HepG2 (cell line): ENCODE measurements around the gene GP1BA. TPM values are rescaled to one million over a fixed set of nuclear protein-coding genes. Genes with fewer than 3 reads are reported as not detected.

Experiments used
- ATAC-seq: fragments of 200-7000 bp; cut with Tn5 transposase; 3 replicates; pipeline ENCODE4 v1.9.1; 2020; ENCODE audit warnings: mild to moderate bottlenecking, moderate library complexity
- BruUV-seq: library from RNA; stranded (reverse); fragments of 400-500 nt; replicated peaks from 2 replicates; lab custom pipeline; 2021; lab: Mats Ljungman, UMichigan
- CTCF ChIA-PET: fragments of 300-600 bp; formaldehyde crosslinking; extraction: SDS; loops from one replicate; lab custom pipeline; 2021; ENCODE audit warnings: low total read pairs, inconsistent platforms, low intra/inter-chr PET ratio; lab: Yijun Ruan, JAX
- POLR2A ChIA-PET: fragments of 350-600 bp; sonication (Branson Sonifier 250); formaldehyde crosslinking; loops from one replicate; lab custom pipeline; 2020; ENCODE audit warnings: antibody characterized with exemption, inconsistent platforms; lab: Yijun Ruan, JAX
- DNase-seq: peaks from one replicate; pipeline ENCODE4 v3.0.0-alpha.2; 2015; ENCODE audit warnings: low spot score
- FAIRE-seq: peaks from 3 replicates; lab custom pipeline; 2011; peaks lifted over from hg19 to GRCh38; lab: Jason Lieb, UNC
- H2AFZ ChIP-seq: one replicate; pipeline ENCODE4 v1.6.1; 2011; ENCODE audit warnings: low read length, inconsistent platforms
- H3K27ac ChIP-seq: fragments of 300-600 bp; 3 replicates; pipeline ENCODE4 v1.8.0; 2011; ENCODE audit warnings: mixed run types, mild to moderate bottlenecking, mixed read lengths, low read length, inconsistent platforms; ENCODE audit not compliant: insufficient read depth; ENCODE audit errors: extremely low read length
- H3K27me3 ChIP-seq, 2 experiments: fragments of 200-600 bp in 1 of 2; 2 replicates in 1 of 2; 3 replicates in 1 of 2; pipeline versions ENCODE4 v1.6.0 to v1.8.0; 2011; ENCODE audit warnings: low read length in 2 of 2, mild to moderate bottlenecking in 2 of 2, moderate library complexity in 2 of 2, inconsistent platforms in 1 of 2; ENCODE audit not compliant: insufficient read depth in 2 of 2, control insufficient read depth in 1 of 2
- H3K36me3 ChIP-seq, 2 experiments: fragments of 200-600 bp in 1 of 2; replicated peaks in 1 of 2; 2 replicates in 1 of 2; 3 replicates in 1 of 2; pipeline versions ENCODE4 v1.5.1 to v1.8.0; 2011; ENCODE audit warnings: low read length in 2 of 2, inconsistent platforms in 1 of 2; ENCODE audit not compliant: insufficient read depth in 2 of 2, control insufficient read depth in 1 of 2
- H3K4me1 ChIP-seq: 2 replicates; pipeline ENCODE4 v1.5.1; 2012; ENCODE audit warnings: low read length, inconsistent platforms; ENCODE audit not compliant: insufficient read depth
- H3K4me2 ChIP-seq: 2 replicates; pipeline ENCODE4 v1.6.0; 2011; ENCODE audit warnings: low read depth, low read length, inconsistent platforms
- H3K4me3 ChIP-seq, 3 experiments: fragments of 200-600 bp in 1 of 3; sonication (generic), shearing (Covaris generic) in 1 of 3; replicated peaks in 1 of 3; 2 replicates each; pipeline ENCODE4 v1.5.1; 2011 to 2016; ENCODE audit warnings: low read length in 3 of 3, inconsistent platforms in 2 of 3, low read depth in 2 of 3, mild to moderate bottlenecking in 2 of 3, control low read depth in 1 of 3, mixed read lengths in 1 of 3; ENCODE audit not compliant: insufficient read depth in 1 of 3
- H3K79me2 ChIP-seq: one replicate; pipeline ENCODE4 v1.6.1; 2011; ENCODE audit warnings: low read length, inconsistent platforms; ENCODE audit not compliant: insufficient read depth
- H3K9ac ChIP-seq: 2 replicates; pipeline ENCODE4 v1.6.0; 2011; ENCODE audit warnings: mild to moderate bottlenecking, low read depth, low read length, inconsistent platforms; ENCODE audit not compliant: insufficient read depth
- H3K9me3 ChIP-seq: 2 replicates; pipeline ENCODE4 v1.5.1; 2012; ENCODE audit warnings: mild to moderate bottlenecking, low read length
- H4K20me1 ChIP-seq: 2 replicates; pipeline ENCODE4 v1.6.0; 2011; ENCODE audit warnings: inconsistent platforms, mild to moderate bottlenecking, low read length, moderate library complexity; ENCODE audit not compliant: insufficient read depth
- ARNTL ChIP-seq: sonication (generic); formaldehyde crosslinking; IDR thresholded peaks from 2 replicates; pipeline ENCODE4 v1.4.0; 2020; ENCODE audit warnings: mild to moderate bottlenecking, missing genetic modification reagents
- CHCHD3 ChIP-seq: sonication (generic); formaldehyde crosslinking; IDR thresholded peaks from 2 replicates; pipeline ENCODE4 v1.8.0; 2022; ENCODE audit warnings: mild to moderate bottlenecking, missing genetic modification reagents, moderate library complexity
- CREB1 ChIP-seq, 2 experiments: fragments of 450-650 bp in 1 of 2; IDR thresholded peaks; 2 replicates each; pipeline ENCODE4 v1.6.1; 2016 to 2017; ENCODE audit warnings: control low read depth in 1 of 2, mild to moderate bottlenecking in 1 of 2, missing compliant biosample characterization in 1 of 2, missing genetic modification characterization in 1 of 2
- DMAP1 ChIP-seq: IDR thresholded peaks from 2 replicates; pipeline ENCODE4 v1.6.1; 2016
- ELF1 ChIP-seq: sonication (generic); formaldehyde crosslinking; IDR thresholded peaks from 2 replicates; pipeline ENCODE4 v1.4.0; 2020; ENCODE audit warnings: missing genetic modification reagents
- FIP1L1 ChIP-seq: fragments of 200-400 bp; formaldehyde crosslinking; IDR thresholded peaks from 2 replicates; pipeline ENCODE4 v1.6.1; 2018; ENCODE audit warnings: low read depth, mild to moderate bottlenecking, low read length, moderate library complexity, borderline replicate concordance; ENCODE audit not compliant: insufficient read depth
- HOXD1 ChIP-seq: sonication (generic); formaldehyde crosslinking; IDR thresholded peaks from 2 replicates; pipeline ENCODE4 v1.5.0; 2020; ENCODE audit warnings: missing genetic modification reagents
- MTA3 ChIP-seq: sonication (generic); formaldehyde crosslinking; IDR thresholded peaks from 2 replicates; pipeline ENCODE4 v1.4.0; 2020; ENCODE audit warnings: missing genetic modification reagents
- MXD1 ChIP-seq: sonication (generic); formaldehyde crosslinking; IDR thresholded peaks from 2 replicates; pipeline ENCODE4 v1.4.0; 2020; ENCODE audit warnings: mild to moderate bottlenecking, missing genetic modification reagents
- NFKB2 ChIP-seq: sonication (generic); formaldehyde crosslinking; IDR thresholded peaks from 2 replicates; pipeline ENCODE4 v1.4.0; 2020; ENCODE audit warnings: missing genetic modification reagents, borderline replicate concordance
- PITX1 ChIP-seq: sonication (generic); formaldehyde crosslinking; IDR thresholded peaks from 2 replicates; pipeline ENCODE4 v1.5.1; 2020; ENCODE audit warnings: mild to moderate bottlenecking, missing genetic modification reagents
- REL ChIP-seq: sonication (generic); formaldehyde crosslinking; conservative IDR thresholded peaks from 2 replicates; pipeline ENCODE4 v1.8.0; 2022; ENCODE audit warnings: mild to moderate bottlenecking, missing genetic modification reagents, moderate library complexity
- THAP11 ChIP-seq: IDR thresholded peaks from 2 replicates; pipeline ENCODE4 v1.6.1; 2016; ENCODE audit warnings: missing biosample characterization, missing genetic modification reagents
- ZFX ChIP-seq: sonication (generic); formaldehyde crosslinking; IDR thresholded peaks from 2 replicates; pipeline ENCODE4 v1.4.0; 2020; ENCODE audit warnings: mild to moderate bottlenecking, low read depth, missing genetic modification reagents, moderate library complexity
- ZGPAT ChIP-seq: IDR thresholded peaks from 2 replicates; pipeline ENCODE4 v1.6.1; 2016; ENCODE audit warnings: mild to moderate bottlenecking
- ZNF33A ChIP-seq: sonication (generic); formaldehyde crosslinking; IDR thresholded peaks from 2 replicates; pipeline ENCODE4 v1.5.1; 2020; ENCODE audit warnings: missing genetic modification reagents, mild to moderate bottlenecking, moderate library complexity, borderline replicate concordance
- ZNF350 ChIP-seq: sonication (generic); formaldehyde crosslinking; IDR thresholded peaks from 2 replicates; pipeline ENCODE4 v1.4.0; 2020; ENCODE audit warnings: mild to moderate bottlenecking, low read depth, missing genetic modification reagents, borderline replicate concordance
- ZNF550 ChIP-seq: sonication (generic); formaldehyde crosslinking; IDR thresholded peaks from 2 replicates; pipeline ENCODE4 v1.4.0; 2020; ENCODE audit warnings: mild to moderate bottlenecking, missing genetic modification reagents, borderline replicate concordance
- ZNF800 ChIP-seq: sonication (generic); formaldehyde crosslinking; IDR thresholded peaks from 2 replicates; pipeline ENCODE4 v1.4.0; 2020; ENCODE audit warnings: missing genetic modification reagents
- WGBS: methylation state at CpG from one replicate; pipeline ENCODE4 v1.1.6; 2017; ENCODE audit warnings: low lambda C conversion rate; 5-methylcytosine and 5-hydroxymethylcytosine counted together
- in situ Hi-C: cut with HindIII; loops from 2 replicates; pipeline ENCODE4 v1.10.0; 2017; ENCODE audit warnings: low pct_unique_long_range_greater_than_20kb; ENCODE audit not compliant: extremely low pct_ligation_motif_present
- intact Hi-C: fragments of 100-400 bp; cut with micrococcal nuclease; formaldehyde crosslinking; loops from one replicate; pipeline ENCODE4 v1.10.0; 2022; ENCODE audit not compliant: unreplicated experiment
- polyA plus RNA-seq, 8 experiments: library from polyadenylated mRNA; depleted of rRNA in 3 of 8; stranded (reverse) in 7 of 8; unstranded in 1 of 8; fragments of >200 nt; fragmentation: Illumina TruSeq in 4 of 8; extraction: Trizol in 4 of 8; gene quantifications; 2 replicates each; pipeline versions ENCODE4 v1.2.1 to v1.2.3, GENCODE V29; 2011 to 2016; ENCODE audit warnings: low read depth in 4 of 8, missing spikeins in 1 of 8, mixed read lengths in 1 of 8; ENCODE audit not compliant: insufficient read depth in 1 of 8
- total RNA-seq, 5 experiments: library from RNA; depleted of rRNA; stranded (reverse); fragments of >200 nt; fragmentation: Illumina TruSeq; extraction: Trizol; gene quantifications; 2 replicates each; pipeline ENCODE4 v1.2.3, GENCODE V29; 2016; ENCODE audit warnings: low read depth in 1 of 5

The GP1BA gene
- total and polyA plus RNA-seq, 2 of the 13 experiments (the other 11 are each of a cell fraction or from before 2014, with no cell fraction given), result not detected

- Histone ChIP-seq H2AFZ (no peak overlapping the region), H4K20me1 (peaks cover 33% of the 10 kb centered on the region), H3K4me2 (peak overlapping the region; percentile 96), H3K4me3 (peak overlapping the region; percentile 93 to 100 (median 100)), H3K4me1 (peaks cover 47% of the 10 kb centered on the region), H3K36me3 (peaks cover 16 to 37% of the 10 kb centered on the region in 2 experiments), H3K9me3 (no peaks in the 10 kb centered on the region), H3K79me2 (peaks cover 49% of the 10 kb centered on the region), H3K9ac (peak overlapping the region; percentile 99), H3K27me3 (no peaks in the 10 kb centered on the region; a peak in 1 of 5 replicates), H3K27ac (peak overlapping the region; percentile 99)
- ChIA-PET CTCF (no interaction called here), POLR2A (interaction anchor here (0.9 to 10.0 kb wide), 7 partner anchors 8 to 53 kb away, joined by 3 to 273 read pairs (median 9); partner anchors contain the start of genes INCA1, KIF1C, RNF167 and SLC25A11)
- FAIRE-seq, result no peak
- peak; percentile 8 for ATAC-seq
- WGBS, result 1% methylated on average over 15 of the region's 56 CpGs
- intact Hi-C loops (no loop called here), in situ Hi-C loops (no loop called here)
- no TSS peak for BruUV-seq
- peak; percentile 50 for DNase-seq
- TF ChIP-seq HOXD1 (CRISPR knock-in tag), result peak; percentile 60; the same call in 1 of the 2 replicates
- no peak for TF ChIP-seq ZNF33A (CRISPR knock-in tag)
- TF ChIP-seq ZFX (CRISPR knock-in tag), result peak; percentile 3; the same call in 1 of the 2 replicates
- TF ChIP-seq CREB1 (IDR thresholded peaks at IDR 0.05), result no peak
- no peak for TF ChIP-seq CREB1 (CRISPR knock-in tag; IDR thresholded peaks at IDR 0.05)
- TF ChIP-seq ZNF800, result 0 out of 2 replicates have a peak, but pooled peaks have one; percentile 31
- TF ChIP-seq REL (CRISPR knock-in tag), result no peak
- TF ChIP-seq PITX1 (CRISPR knock-in tag), result 0 out of 2 replicates have a peak, but pooled peaks have one; percentile 15
- TF ChIP-seq DMAP1, result 0 out of 2 replicates have a peak, but pooled peaks have one; percentile 35
- TF ChIP-seq ELF1 (CRISPR knock-in tag), result peak; percentile 78
- peak; percentile 35; the same call in 1 of the 2 replicates for TF ChIP-seq ZNF350
- no peak for TF ChIP-seq MTA3
- peak; percentile 90; the same call in 1 of the 2 replicates for TF ChIP-seq CHCHD3 (CRISPR knock-in tag)
- peak; percentile 4 for TF ChIP-seq THAP11 (CRISPR knock-in tag)
- TF ChIP-seq MXD1 (CRISPR knock-in tag), result peak; percentile 72; the same call in 1 of the 2 replicates
- TF ChIP-seq ARNTL (CRISPR knock-in tag), result peak; percentile 31; the same call in 1 of the 2 replicates
- 0 out of 2 replicates have a peak, but pooled peaks have one; percentile 51 for TF ChIP-seq ZGPAT
- peak; percentile 19; the same call in 1 of the 2 replicates for TF ChIP-seq FIP1L1
- peak; percentile 62 for TF ChIP-seq NFKB2 (CRISPR knock-in tag)
- TF ChIP-seq ZNF550 (CRISPR knock-in tag), result 0 out of 2 replicates have a peak, but pooled peaks have one; percentile 94
Observed at GRCh38 chr17:4947411-4948165, 15.5 kb downstream of the GP1BA start.
